GM23248 (cell line): ENCODE data around the gene INKA2. TPM values are rescaled to one million over a fixed set of nuclear protein-coding genes. Genes with fewer than 3 reads are reported as not detected.

Source experiments
- DNase-seq: peaks from one replicate; pipeline ENCODE4 v3.0.0-alpha.2; 2015
- H2AFZ ChIP-seq: fragments of 200-600 bp; sonication (generic); 2 replicates; pipeline ENCODE4 v1.6.1; 2016; ENCODE audit warnings: antibody characterized with exemption
- H3F3A ChIP-seq: fragments of 200-600 bp; sonication (generic); 2 replicates; pipeline ENCODE4 v1.6.1; 2016; ENCODE audit warnings: mild to moderate bottlenecking, antibody characterized with exemption, mixed run types; ENCODE audit not compliant: insufficient read depth
- H3K27ac ChIP-seq: fragments of 200-600 bp; sonication (generic); 2 replicates; pipeline ENCODE4 v1.5.1; 2016; ENCODE audit warnings: mild to moderate bottlenecking
- H3K27me3 ChIP-seq: fragments of 200-600 bp; sonication (generic); replicated peaks from 2 replicates; pipeline ENCODE4 v1.6.1; 2016; ENCODE audit warnings: mild to moderate bottlenecking; ENCODE audit not compliant: insufficient read depth
- H3K36me3 ChIP-seq: fragments of 200-600 bp; sonication (generic); 2 replicates; pipeline ENCODE4 v1.6.1; 2016; ENCODE audit warnings: low read depth, mild to moderate bottlenecking
- H3K4me1 ChIP-seq: fragments of 200-600 bp; sonication (generic); 2 replicates; pipeline ENCODE4 v1.6.1; 2016; ENCODE audit warnings: mild to moderate bottlenecking; ENCODE audit not compliant: insufficient read depth
- H3K4me2 ChIP-seq: fragments of 200-600 bp; sonication (generic); one replicate; pipeline ENCODE4 v1.6.1; 2016; ENCODE audit warnings: mild to moderate bottlenecking; ENCODE audit not compliant: unreplicated experiment
- H3K4me3 ChIP-seq: fragments of 200-600 bp; sonication (generic); 2 replicates; pipeline ENCODE4 v1.5.1; 2016; ENCODE audit warnings: mild to moderate bottlenecking
- H3K79me2 ChIP-seq: fragments of 200-600 bp; sonication (generic); 2 replicates; pipeline ENCODE4 v1.6.1; 2016; ENCODE audit warnings: mild to moderate bottlenecking; ENCODE audit not compliant: insufficient read depth
- H3K9ac ChIP-seq: fragments of 200-600 bp; sonication (generic); 2 replicates; pipeline ENCODE4 v1.6.1; 2016; ENCODE audit warnings: mild to moderate bottlenecking
- H3K9me2 ChIP-seq: fragments of 200-600 bp; sonication (generic); 2 replicates; pipeline ENCODE4 v1.6.1; 2016; ENCODE audit warnings: mixed run types, mild to moderate bottlenecking, moderate library complexity; ENCODE audit not compliant: insufficient read depth
- H3K9me3 ChIP-seq: fragments of 200-600 bp; sonication (generic); one replicate; pipeline ENCODE4 v1.6.1; 2017; ENCODE audit warnings: low read depth
- H4K20me1 ChIP-seq: fragments of 200-600 bp; sonication (generic); 2 replicates; pipeline ENCODE4 v1.6.0; 2016; ENCODE audit not compliant: insufficient read depth
- EZH2 ChIP-seq: fragments of 200-600 bp; sonication (generic); IDR thresholded peaks from 2 replicates; pipeline ENCODE4 v1.6.1; 2018; ENCODE audit warnings: antibody characterized with exemption, mild to moderate bottlenecking; ENCODE audit not compliant: insufficient read depth, poor library complexity, severe bottlenecking
- EZH2phosphoT487 ChIP-seq: fragments of 200-600 bp; sonication (generic); IDR thresholded peaks from 2 replicates; pipeline ENCODE4 v1.6.1; 2018; ENCODE audit warnings: antibody characterized with exemption, moderate library complexity, mild to moderate bottlenecking, low read depth; ENCODE audit not compliant: insufficient read depth
- WGBS, 2 experiments: methylation state at CpG; one replicate each; pipeline ENCODE4 v1.1.6; 2015 to 2017; ENCODE audit warnings: low lambda C conversion rate in 2 of 2, low coverage in 1 of 2; ENCODE audit errors: missing lambda C conversion rate in 2 of 2; 5-methylcytosine and 5-hydroxymethylcytosine counted together
- in situ Hi-C: fragments of 300-500 bp; cut with MboI; formaldehyde crosslinking; loops from 2 replicates; pipeline ENCODE4 v1.15.0; 2020
- polyA plus RNA-seq: library from polyadenylated mRNA; unstranded; fragments of >200 nt; fragmentation: Nextera tagmentation; extraction: Ambion mirVana; gene quantifications from 2 replicates; pipeline ENCODE4 v1.2.1, GENCODE V29; 2016
- total RNA-seq: library from RNA; depleted of rRNA; stranded (reverse); fragments of >200 nt; shearing (Covaris generic); gene quantifications from 2 replicates; pipeline ENCODE4 v1.2.3, GENCODE V29; 2014

The INKA2 gene
- total and polyA plus RNA-seq, 2 experiments from 2014 or later, result 1.2 to 1.3 TPM

- Histone ChIP-seq H3F3A (peaks cover 23% of the 10 kb centered on the region; the same call in 1 of the 2 replicates), H2AFZ (no peak overlapping the region), H3K79me2 (no peaks in the 10 kb centered on the region), H3K4me3 (no peak overlapping the region), H3K9me2 (no peaks in the 10 kb centered on the region), H3K9me3 (no peaks in the 10 kb centered on the region), H4K20me1 (no peaks in the 10 kb centered on the region), H3K4me1 (peaks cover 14% of the 10 kb centered on the region), H3K27ac (no peak overlapping the region), H3K9ac (no peak overlapping the region), H3K4me2 (no peak overlapping the region), H3K27me3 (no peaks in the 10 kb centered on the region), H3K36me3 (peaks cover 11% of the 10 kb centered on the region; the same call in 1 of the 2 replicates)
- WGBS, 2 experiments, result 99 to 100% methylated on average over 2 of the region's 2 CpGs
- no peak for TF ChIP-seq EZH2
- TF ChIP-seq EZH2phosphoT487, result no peak
- no peak for DNase-seq
- in situ Hi-C loops, result no loop called here
Observed at GRCh38 chr1:111717450-111717849, 21.7 kb downstream of the INKA2 start.

GRCh38 chr1:111716333-111716732 is 22.9 kb downstream of the INKA2 start:
- Histone ChIP-seq H3K79me2 (no peaks in the 10 kb centered on the region), H3K27ac (no peak overlapping the region), H3K9ac (no peak overlapping the region), H4K20me1 (no peaks in the 10 kb centered on the region), H3K4me3 (no peak overlapping the region), H3K4me1 (peaks cover 4% of the 10 kb centered on the region; the same call in 1 of the 2 replicates), H3K4me2 (no peak overlapping the region), H3K9me3 (no peaks in the 10 kb centered on the region), H3K27me3 (no peaks in the 10 kb centered on the region), H3K9me2 (no peaks in the 10 kb centered on the region), H2AFZ (no peak overlapping the region), H3F3A (peaks cover 34% of the 10 kb centered on the region; the same call in 1 of the 2 replicates), H3K36me3 (peaks cover 22% of the 10 kb centered on the region; the same call in 1 of the 2 replicates)
- DNase-seq, result no peak
- TF ChIP-seq EZH2phosphoT487, result no peak
- TF ChIP-seq EZH2, result no peak
- 59 to 63% methylated on average over 3 of the region's 3 CpGs for WGBS, 2 experiments
- in situ Hi-C loops, result no loop called here

GRCh38 chr1:111709986-111710385 is 29.2 kb downstream of the INKA2 start:
- no peak overlapping the region for H2AFZ ChIP-seq
- no peak overlapping the region for H3K27ac ChIP-seq
- H3K9me2 ChIP-seq, result no peaks in the 10 kb centered on the region
- in situ Hi-C loops, result no loop called here
- peaks cover 12% of the 10 kb centered on the region for H3K4me1 ChIP-seq
- H3K9me3 ChIP-seq, result no peaks in the 10 kb centered on the region
- H4K20me1 ChIP-seq, result no peaks in the 10 kb centered on the region
- 47 to 64% methylated on average over 1 of the region's 1 CpG for WGBS, 2 experiments
- peaks cover 45% of the 10 kb centered on the region for H3K36me3 ChIP-seq
- no peak overlapping the region for H3K4me3 ChIP-seq
- H3F3A ChIP-seq, result peaks cover 29% of the 10 kb centered on the region; the same call in 1 of the 2 replicates
- no peak overlapping the region for H3K9ac ChIP-seq
- DNase-seq, result no peak
- no peak overlapping the region for H3K4me2 ChIP-seq
- no peaks in the 10 kb centered on the region for H3K27me3 ChIP-seq
- peaks cover 15% of the 10 kb centered on the region; the same call in 1 of the 2 replicates for H3K79me2 ChIP-seq
- TF ChIP-seq EZH2phosphoT487, result no peak
- TF ChIP-seq EZH2, result no peak

GRCh38 chr1:111707906-111708305 is 31.3 kb downstream of the INKA2 start:
- no peak overlapping the region for H3K4me3 ChIP-seq
- H3K4me2 ChIP-seq, result no peak overlapping the region
- peaks cover 12% of the 10 kb centered on the region for H3K4me1 ChIP-seq
- H3K9me2 ChIP-seq, result no peaks in the 10 kb centered on the region
- H3K36me3 ChIP-seq, result peaks cover 51% of the 10 kb centered on the region
- H3K79me2 ChIP-seq, result peaks cover 15% of the 10 kb centered on the region; the same call in 1 of the 2 replicates
- no peak for DNase-seq
- H4K20me1 ChIP-seq, result no peaks in the 10 kb centered on the region
- in situ Hi-C loops, result no loop called here
- TF ChIP-seq EZH2 (no peak), EZH2phosphoT487 (no peak)
- H3K9me3 ChIP-seq, result no peaks in the 10 kb centered on the region
- peak overlapping the region; percentile 11; the same call in 1 of the 2 replicates for H3K9ac ChIP-seq
- no peak overlapping the region for H2AFZ ChIP-seq
- 0 out of 2 replicates have a peak overlapping the region, but pooled peaks have one; percentile 17 for H3K27ac ChIP-seq
- 83 to 94% methylated on average over 8 to 9 of the region's 9 CpGs for WGBS, 2 experiments
- no peaks in the 10 kb centered on the region for H3K27me3 ChIP-seq
- 0 out of 2 replicates have a peak, but pooled peaks cover 12% of the 10 kb centered on the region for H3F3A ChIP-seq

- Histone ChIP-seq H3K9me3 (no peaks in the 10 kb centered on the region), H3K4me1 (peaks cover 12% of the 10 kb centered on the region), H3K27me3 (no peaks in the 10 kb centered on the region), H3K79me2 (peaks cover 15% of the 10 kb centered on the region; the same call in 1 of the 2 replicates), H3K9ac (no peak overlapping the region), H3K4me2 (peak overlapping the region; percentile 23), H3K9me2 (no peaks in the 10 kb centered on the region), H4K20me1 (no peaks in the 10 kb centered on the region), H3K36me3 (peaks cover 50% of the 10 kb centered on the region), H2AFZ (no peak overlapping the region), H3F3A (0 out of 2 replicates have a peak, but pooled peaks cover 6% of the 10 kb centered on the region), H3K27ac (no peak overlapping the region), H3K4me3 (no peak overlapping the region)
- TF ChIP-seq EZH2phosphoT487 (no peak), EZH2 (no peak)
- in situ Hi-C loops, result no loop called here
- no peak for DNase-seq
- 73 to 76% methylated on average over 2 of the region's 2 CpGs for WGBS, 2 experiments
Observed at GRCh38 chr1:111706921-111707320, 32.3 kb downstream of the INKA2 start.
